Esophagus squamous epithelium (tissue), 5 donors: ENCODE data around the gene LPO. TPM values are rescaled to one million over a fixed set of nuclear protein-coding genes. Genes with fewer than 3 reads are reported as not detected.

Experiments used
- DNase-seq: peaks from one replicate; lab custom pipeline; 2025; lab: John Stamatoyannopoulos, UW
- H3K27ac ChIP-seq, 4 donors: fragments of 200-600 bp; sonication (generic); one replicate each; pipeline ENCODE4 v1.5.1; 2016 to 2019; ENCODE audit warnings: mild to moderate bottlenecking in 1 of 4
- H3K27me3 ChIP-seq, 4 donors: fragments of 200-600 bp; sonication (generic); 1 replicate in 3 of 4; 2 replicates in 1 of 4; pipeline versions ENCODE4 v1.5.1 to v1.6.0; 2017 to 2021; ENCODE audit warnings: antibody characterized with exemption in 1 of 4
- H3K36me3 ChIP-seq, 3 donors: fragments of 200-600 bp; sonication (generic); one replicate each; pipeline ENCODE4 v1.5.1; 2016 to 2019
- H3K4me1 ChIP-seq, 3 donors: fragments of 200-600 bp; sonication (generic); one replicate each; pipeline ENCODE4 v1.5.1; 2017 to 2019
- H3K4me3 ChIP-seq, 4 donors: fragments of 200-600 bp; sonication (generic); 1 replicate in 3 of 4; 2 replicates in 1 of 4; pipeline ENCODE4 v1.5.1; 2016 to 2019; ENCODE audit warnings: mild to moderate bottlenecking in 2 of 4, moderate library complexity in 1 of 4
- H3K9me3 ChIP-seq, 3 donors: fragments of 200-600 bp; sonication (generic); one replicate each; pipeline ENCODE4 v1.5.1; 2016 to 2019
- POLR2A ChIP-seq, 4 donors: fragments of 450-650 bp; IDR thresholded peaks; one replicate each; pipeline ENCODE4 v1.6.1; 2017; ENCODE audit warnings: antibody characterized with exemption in 4 of 4, mild to moderate bottlenecking in 4 of 4, moderate library complexity in 3 of 4
- WGBS, 2 donors: methylation state at CpG; one replicate each; pipeline ENCODE4 v1.1.5; 2018; 5-methylcytosine and 5-hydroxymethylcytosine counted together
- intact Hi-C: fragments of 100-400 bp; cut with DNase I; formaldehyde crosslinking; loops from one replicate; pipeline ENCODE4 v1.15.0; 2022
- total RNA-seq, 4 donors: library from RNA; depleted of rRNA; stranded (reverse); fragments of >200 nt; gene quantifications; one replicate each; pipeline ENCODE4 v1.1.0, GENCODE V29; 2016
- TF ChIP-seq, protein P1 (sequence below), 6 experiments: fragments of 450-650 bp in 4 of 6; fragments of 200-600 bp in 2 of 6; sonication (generic) in 2 of 6; IDR thresholded peaks; one replicate each; pipeline ENCODE4 v1.5.1; 2016 to 2019; ENCODE audit warnings: antibody characterized with exemption in 6 of 6, mild to moderate bottlenecking in 4 of 6, moderate library complexity in 4 of 6
- donor health status: DM: yes; HTN: yes; CAD: no.

The LPO gene
- total RNA-seq, 4 donors from 2014 or later: 0.27 to 2.5 TPM; not detected in 2

DNA sequence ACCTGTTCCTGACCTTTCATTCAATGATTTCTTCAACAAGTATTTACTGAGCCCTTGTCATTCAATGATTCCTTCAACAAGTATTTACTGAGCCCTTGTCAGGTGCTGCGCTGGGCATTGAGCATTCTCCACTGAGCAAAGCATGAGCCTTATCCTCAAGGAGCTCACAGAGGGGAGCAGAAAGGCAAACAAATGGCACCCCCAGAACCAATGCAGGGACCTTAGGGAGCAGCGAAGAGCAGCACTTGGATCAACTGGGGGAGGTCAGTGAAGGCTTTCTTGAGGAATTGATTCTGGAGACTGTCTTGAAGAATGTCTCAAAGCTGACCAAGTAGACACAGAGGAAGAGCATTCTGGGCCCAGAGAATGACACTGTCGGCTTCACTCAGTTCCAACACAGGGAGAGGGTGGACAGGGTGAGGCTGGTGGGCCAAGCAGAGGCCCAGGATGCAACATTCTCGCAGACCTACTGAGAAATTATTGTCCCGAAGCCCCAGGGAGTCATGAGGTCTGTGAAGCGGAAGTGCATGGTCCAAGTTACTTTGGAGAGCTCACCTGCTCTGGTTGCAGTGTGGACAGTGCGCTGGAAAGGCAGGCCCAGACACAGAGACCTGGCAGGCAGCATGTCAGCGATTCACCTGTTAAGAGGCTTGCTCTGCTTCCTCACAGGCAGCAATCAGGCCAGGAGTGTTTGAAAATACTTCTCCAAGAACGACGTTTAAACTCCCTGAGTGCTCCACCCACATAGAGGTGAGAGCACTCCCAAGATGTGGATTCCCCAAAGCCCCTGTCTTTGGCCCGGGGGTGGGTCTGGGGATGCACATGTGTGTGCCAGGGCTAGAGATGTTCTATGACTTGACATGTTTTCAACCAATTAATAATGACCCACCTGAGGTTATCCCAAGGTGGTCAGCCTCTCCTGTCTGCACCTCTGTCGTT, 45.6 kb downstream of the LPO start:
- intact Hi-C loops: no loop called here
- H3K27ac ChIP-seq: no peak overlapping the region
- 68 to 81% methylated on average over 8 to 9 of the region's 12 CpGs for WGBS, 2 donors
- TF ChIP-seq, protein P1, sequence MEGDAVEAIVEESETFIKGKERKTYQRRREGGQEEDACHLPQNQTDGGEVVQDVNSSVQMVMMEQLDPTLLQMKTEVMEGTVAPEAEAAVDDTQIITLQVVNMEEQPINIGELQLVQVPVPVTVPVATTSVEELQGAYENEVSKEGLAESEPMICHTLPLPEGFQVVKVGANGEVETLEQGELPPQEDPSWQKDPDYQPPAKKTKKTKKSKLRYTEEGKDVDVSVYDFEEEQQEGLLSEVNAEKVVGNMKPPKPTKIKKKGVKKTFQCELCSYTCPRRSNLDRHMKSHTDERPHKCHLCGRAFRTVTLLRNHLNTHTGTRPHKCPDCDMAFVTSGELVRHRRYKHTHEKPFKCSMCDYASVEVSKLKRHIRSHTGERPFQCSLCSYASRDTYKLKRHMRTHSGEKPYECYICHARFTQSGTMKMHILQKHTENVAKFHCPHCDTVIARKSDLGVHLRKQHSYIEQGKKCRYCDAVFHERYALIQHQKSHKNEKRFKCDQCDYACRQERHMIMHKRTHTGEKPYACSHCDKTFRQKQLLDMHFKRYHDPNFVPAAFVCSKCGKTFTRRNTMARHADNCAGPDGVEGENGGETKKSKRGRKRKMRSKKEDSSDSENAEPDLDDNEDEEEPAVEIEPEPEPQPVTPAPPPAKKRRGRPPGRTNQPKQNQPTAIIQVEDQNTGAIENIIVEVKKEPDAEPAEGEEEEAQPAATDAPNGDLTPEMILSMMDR (IDR thresholded peaks at IDR 0.05): no peak
- TF ChIP-seq POLR2A (IDR thresholded peaks at IDR 0.05): no peak
- H3K36me3 ChIP-seq: no peaks in the 10 kb centered on the region
- no peak for DNase-seq
- no peaks in the 10 kb centered on the region for H3K9me3 ChIP-seq
- H3K27me3 ChIP-seq: peaks cover 0 to 64% (median 0%) of the 10 kb centered on the region in 4 donors
- H3K4me1 ChIP-seq: peaks cover 0 to 9% (median 0%) of the 10 kb centered on the region in 3 donors
- no peak overlapping the region for H3K4me3 ChIP-seq

DNA sequence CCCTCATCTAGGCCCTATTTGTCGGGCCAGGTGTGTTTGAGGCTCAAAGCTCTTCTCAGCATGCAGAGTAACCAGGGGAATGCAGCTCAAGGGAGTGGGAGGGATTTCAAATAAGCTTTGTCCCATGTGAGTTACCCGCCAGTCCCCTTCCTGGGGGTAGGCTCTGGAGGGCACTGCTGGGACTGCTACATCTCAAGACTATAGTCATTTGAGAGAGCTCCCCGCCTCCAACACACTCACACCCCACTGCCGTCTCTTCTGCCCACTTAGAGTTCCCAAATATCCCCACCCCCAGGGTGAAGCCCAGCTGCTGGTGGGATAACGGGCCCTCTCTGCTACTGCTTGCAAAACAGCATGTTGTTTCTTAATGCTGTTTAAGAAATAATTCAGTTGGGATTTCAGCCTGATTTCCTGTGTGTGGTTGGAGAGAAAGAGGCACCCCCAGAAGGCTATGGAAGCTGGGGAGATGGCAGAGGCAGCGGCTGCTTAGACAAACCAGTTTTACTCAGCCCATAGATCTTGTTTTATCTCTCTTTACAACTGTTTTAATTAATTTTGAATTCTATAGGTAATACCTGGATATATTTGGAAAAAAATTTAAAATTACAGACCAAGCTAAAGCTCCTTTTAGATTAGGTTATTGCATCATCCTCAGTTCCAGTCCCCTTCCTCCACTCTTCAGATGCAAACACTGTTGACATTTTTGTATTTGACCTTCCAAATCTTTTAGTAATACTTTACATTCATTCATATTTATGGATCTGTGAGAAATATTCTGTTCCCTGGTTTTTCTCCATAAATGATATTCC, 46.4 kb downstream of the LPO start:
- Histone ChIP-seq H3K27ac (no peak overlapping the region), H3K9me3 (no peaks in the 10 kb centered on the region), H3K36me3 (no peaks in the 10 kb centered on the region), H3K27me3 (peaks cover 0 to 62% (median 2%) of the 10 kb centered on the region in 4 donors), H3K4me3 (no peak overlapping the region), H3K4me1 (no peaks in the 10 kb centered on the region)
- 39 to 72% methylated on average over 4 of the region's 6 CpGs for WGBS, 2 donors
- no peak for DNase-seq
- intact Hi-C loops: no loop called here
- no peak for TF ChIP-seq POLR2A (IDR thresholded peaks at IDR 0.05)
- TF ChIP-seq, protein P1 (IDR thresholded peaks at IDR 0.05): no peak

DNA sequence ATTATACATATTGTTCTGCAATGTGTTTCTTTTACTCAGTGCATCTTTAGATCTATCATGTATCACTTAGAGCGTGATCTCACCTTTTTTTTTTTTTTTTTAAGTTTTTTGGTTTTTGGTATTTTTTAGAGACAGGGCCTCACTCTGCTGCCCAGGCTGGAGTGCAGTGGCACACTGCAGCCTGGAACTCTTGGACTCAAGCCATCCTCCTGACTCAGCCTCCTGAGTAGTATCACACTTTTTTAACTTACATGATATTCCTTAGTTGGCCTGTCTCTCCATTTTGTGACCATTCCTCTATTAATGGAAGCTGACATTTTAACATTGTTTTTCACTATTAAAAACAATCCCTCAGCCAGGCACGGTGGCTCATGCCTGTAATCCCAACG, 47.0 kb downstream of the LPO start:
- no peak for DNase-seq
- H3K27me3 ChIP-seq: peaks cover 0 to 60% (median 2%) of the 10 kb centered on the region in 4 donors

DNA sequence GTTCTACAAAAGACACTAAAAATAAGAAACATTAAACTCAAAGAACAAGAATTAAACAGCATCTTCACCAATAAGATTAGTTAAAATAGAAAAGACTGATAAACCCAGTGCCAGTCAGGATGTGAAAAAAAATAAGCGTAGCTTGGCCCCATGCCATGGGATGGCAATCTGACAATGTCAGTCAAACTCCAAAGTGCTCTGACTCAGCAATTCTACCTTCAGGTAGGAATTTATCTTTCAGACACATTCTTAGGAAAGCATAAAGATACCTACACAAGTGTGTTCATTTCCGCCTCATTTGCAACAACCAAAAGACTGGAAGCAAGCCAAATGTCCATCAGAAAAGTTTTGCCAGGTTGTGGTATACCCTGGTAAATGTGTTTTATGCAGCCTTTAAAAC, 51.5 kb downstream of the LPO start:
- intact Hi-C loops: no loop called here
- Histone ChIP-seq H3K36me3 (no peaks in the 10 kb centered on the region), H3K4me3 (no peak overlapping the region), H3K27me3 (peaks cover 0 to 53% (median 2%) of the 10 kb centered on the region in 4 donors), H3K9me3 (no peaks in the 10 kb centered on the region), H3K27ac (no peak overlapping the region), H3K4me1 (no peaks in the 10 kb centered on the region)
- no peak for DNase-seq
- WGBS, 2 donors: 24 to 40% methylated on average over 2 of the region's 2 CpGs
- TF ChIP-seq, protein P1 (IDR thresholded peaks at IDR 0.05): no peak

More for the DNA sequence above, 47.0 kb downstream of the LPO start:
- H3K9me3 ChIP-seq: no peaks in the 10 kb centered on the region
- WGBS, 2 donors: 84 to 85% methylated on average over 3 of the region's 3 CpGs
- no peaks in the 10 kb centered on the region for H3K36me3 ChIP-seq
- intact Hi-C loops: no loop called here
- H3K4me1 ChIP-seq: no peaks in the 10 kb centered on the region
- no peak overlapping the region for H3K27ac ChIP-seq
- H3K4me3 ChIP-seq: no peak overlapping the region
- TF ChIP-seq, protein P1 (IDR thresholded peaks at IDR 0.05): no peak
- TF ChIP-seq POLR2A (IDR thresholded peaks at IDR 0.05): no peak
